H9 (cell line): ENCODE data around the gene CDH1. TPM values are rescaled to one million over a fixed set of nuclear protein-coding genes. Genes with fewer than 3 reads are reported as not detected.

Experiments used
- DNase-seq: peaks from one replicate; pipeline ENCODE4 v3.0.0-alpha.2; 2017
- H2AFZ ChIP-seq: one replicate; pipeline ENCODE4 v1.6.1; 2013; ENCODE audit warnings: mild to moderate bottlenecking, low read length, control low read depth, moderate library complexity
- H2AK5ac ChIP-seq: 2 replicates; pipeline ENCODE4 v1.6.1; 2013; ENCODE audit warnings: low read length, control low read depth, mixed read lengths; ENCODE audit not compliant: insufficient read length
- H2BK120ac ChIP-seq: one replicate; pipeline ENCODE4 v1.6.1; 2013; ENCODE audit warnings: low read depth, mild to moderate bottlenecking, low read length, control low read depth, inconsistent platforms; ENCODE audit not compliant: poor library complexity, severe bottlenecking
- H2BK12ac ChIP-seq: 2 replicates; pipeline ENCODE4 v1.6.1; 2013; ENCODE audit warnings: low read length, control low read depth, mixed read lengths, low read depth; ENCODE audit not compliant: insufficient read length
- H2BK15ac ChIP-seq: 2 replicates; pipeline ENCODE4 v1.6.1; 2013; ENCODE audit warnings: low read depth, low read length, control low read depth
- H2BK20ac ChIP-seq: one replicate; pipeline ENCODE4 v1.6.1; 2013; ENCODE audit warnings: low read depth, mild to moderate bottlenecking, low read length, control low read depth, inconsistent platforms; ENCODE audit not compliant: poor library complexity, severe bottlenecking
- H2BK5ac ChIP-seq: 2 replicates; pipeline ENCODE4 v1.6.1; 2013; ENCODE audit warnings: low read length, control low read depth, mixed read lengths; ENCODE audit not compliant: insufficient read length
- H3K14ac ChIP-seq: 2 replicates; pipeline ENCODE4 v1.6.1; 2013; ENCODE audit warnings: low read length, control low read depth; ENCODE audit not compliant: insufficient read depth
- H3K18ac ChIP-seq: 2 replicates; pipeline ENCODE4 v1.6.1; 2013; ENCODE audit warnings: low read depth, mild to moderate bottlenecking, mixed read lengths, low read length, control low read depth; ENCODE audit not compliant: insufficient read length
- H3K23ac ChIP-seq: 2 replicates; pipeline ENCODE4 v1.6.1; 2013; ENCODE audit warnings: low read length, control low read depth, mixed read lengths, low read depth; ENCODE audit not compliant: insufficient read length
- H3K23me2 ChIP-seq: 2 replicates; pipeline ENCODE4 v1.6.1; 2013; ENCODE audit warnings: low read depth, mild to moderate bottlenecking, mixed read lengths, low read length, control low read depth; ENCODE audit not compliant: insufficient read length, poor library complexity, severe bottlenecking
- H3K27ac ChIP-seq: 2 replicates; pipeline ENCODE4 v1.5.1; 2013; ENCODE audit warnings: low read length, control low read depth, mixed read lengths, low read depth; ENCODE audit not compliant: insufficient read length
- H3K27me3 ChIP-seq: 2 replicates; pipeline ENCODE4 v1.6.1; 2013; ENCODE audit warnings: low read length, control low read depth, inconsistent platforms; ENCODE audit not compliant: insufficient read depth
- H3K4ac ChIP-seq: 2 replicates; pipeline ENCODE4 v1.6.1; 2013; ENCODE audit warnings: low read depth, mild to moderate bottlenecking, control low read depth, inconsistent platforms, low read length, moderate library complexity
- H3K4me1 ChIP-seq: 2 replicates; pipeline ENCODE4 v1.6.1; 2013; ENCODE audit warnings: low read length, control low read depth, inconsistent platforms; ENCODE audit not compliant: insufficient read depth
- H3K4me2 ChIP-seq: 2 replicates; pipeline ENCODE4 v1.6.1; 2013; ENCODE audit warnings: low read length, control low read depth, mixed read lengths; ENCODE audit not compliant: insufficient read length, insufficient read depth
- H3K56ac ChIP-seq: 2 replicates; pipeline ENCODE4 v1.6.1; 2013; ENCODE audit warnings: low read depth, mild to moderate bottlenecking, mixed read lengths, low read length, control low read depth; ENCODE audit not compliant: insufficient read length
- H3K79me1 ChIP-seq: 2 replicates; pipeline ENCODE4 v1.6.1; 2013; ENCODE audit warnings: low read depth, mild to moderate bottlenecking, moderate library complexity, low read length, control low read depth, inconsistent platforms; ENCODE audit not compliant: insufficient read depth, poor library complexity, severe bottlenecking
- H3K79me2 ChIP-seq: 2 replicates; pipeline ENCODE4 v1.6.1; 2013; ENCODE audit warnings: low read length, control low read depth, inconsistent platforms; ENCODE audit not compliant: insufficient read depth
- H3K9ac ChIP-seq: 2 replicates; pipeline ENCODE4 v1.6.1; 2013; ENCODE audit warnings: low read length, control low read depth, mixed read lengths; ENCODE audit not compliant: insufficient read length; ENCODE audit errors: extremely low read depth
- H3K9me3 ChIP-seq: one replicate; pipeline ENCODE4 v1.6.1; 2013; ENCODE audit warnings: low read depth, low read length, inconsistent platforms; ENCODE audit not compliant: control insufficient read depth
- H3T11ph ChIP-seq: one replicate; pipeline ENCODE4 v1.6.1; 2013; ENCODE audit warnings: mild to moderate bottlenecking, low read length, control low read depth, inconsistent platforms
- H4K20me1 ChIP-seq: one replicate; pipeline ENCODE4 v1.6.1; 2013; ENCODE audit not compliant: control insufficient read depth, insufficient read length, insufficient read depth
- H4K5ac ChIP-seq: 2 replicates; pipeline ENCODE4 v1.6.1; 2013; ENCODE audit warnings: low read depth, mild to moderate bottlenecking, mixed read lengths, low read length, control low read depth; ENCODE audit not compliant: insufficient read length
- H4K8ac ChIP-seq: replicated peaks from 2 replicates; pipeline ENCODE4 v1.6.1; 2013; ENCODE audit warnings: low read length, control low read depth, mixed read lengths, low read depth; ENCODE audit not compliant: insufficient read length
- H4K91ac ChIP-seq: 2 replicates; pipeline ENCODE4 v1.6.1; 2013; ENCODE audit warnings: low read depth, mild to moderate bottlenecking, moderate library complexity, mixed read lengths, low read length, control low read depth; ENCODE audit not compliant: insufficient read length
- H3K27ac Mint-ChIP-seq, 3 experiments: 2 replicates in 2 of 3; 3 replicates in 1 of 3; pipeline ENCODE4 v1.8.0; 2020 to 2021; ENCODE audit warnings: mixed read lengths in 3 of 3, mild to moderate bottlenecking in 1 of 3, moderate library complexity in 1 of 3
- H3K27me3 Mint-ChIP-seq: 2 replicates; pipeline ENCODE4 v1.8.0; 2021; ENCODE audit warnings: low read depth, mild to moderate bottlenecking, moderate library complexity, mixed read lengths
- H3K36me3 Mint-ChIP-seq, 3 experiments: 2 replicates in 2 of 3; 3 replicates in 1 of 3; pipeline ENCODE4 v1.8.0; 2020 to 2021; ENCODE audit warnings: low read depth in 3 of 3, mixed read lengths in 3 of 3; ENCODE audit not compliant: insufficient read depth in 1 of 3
- H3K4me1 Mint-ChIP-seq, 2 experiments: 2 replicates each; pipeline ENCODE4 v1.8.0; 2020; ENCODE audit warnings: mixed read lengths in 2 of 2
- H3K4me3 Mint-ChIP-seq, 2 experiments: 2 replicates in 1 of 2; 3 replicates in 1 of 2; pipeline ENCODE4 v1.8.0; 2020 to 2021; ENCODE audit warnings: mild to moderate bottlenecking in 2 of 2, mixed read lengths in 2 of 2, moderate library complexity in 1 of 2
- H3K9me3 Mint-ChIP-seq, 2 experiments: 2 replicates in 1 of 2; 3 replicates in 1 of 2; pipeline ENCODE4 v1.8.0; 2020; ENCODE audit warnings: mild to moderate bottlenecking in 2 of 2, mixed read lengths in 2 of 2, moderate library complexity in 1 of 2
- WGBS: extraction: QIAGEN DNeasy Blood & Tissue Kit; methylation state at CpG from one replicate; pipeline ENCODE4 v1.1.7; 2013; ENCODE audit warnings: missing lambda C conversion rate, low lambda C conversion rate, mixed read lengths; ENCODE audit not compliant: insufficient read length; ENCODE audit errors: extremely low coverage; 5-methylcytosine and 5-hydroxymethylcytosine counted together
- total RNA-seq: library from RNA; stranded (reverse); gene quantifications from 2 replicates; pipeline ENCODE4 v1.2.1, GENCODE V29; 2021
- TF ChIP-seq, protein P1 (sequence below): fragments of 200-600 bp; sonication (generic); conservative IDR thresholded peaks from 3 replicates; pipeline ENCODE4 v1.8.0; 2021; ENCODE audit warnings: antibody characterized with exemption, mild to moderate bottlenecking

The CDH1 gene
- total RNA-seq, 1 experiment from 2014 or later: 237 TPM

DNA sequence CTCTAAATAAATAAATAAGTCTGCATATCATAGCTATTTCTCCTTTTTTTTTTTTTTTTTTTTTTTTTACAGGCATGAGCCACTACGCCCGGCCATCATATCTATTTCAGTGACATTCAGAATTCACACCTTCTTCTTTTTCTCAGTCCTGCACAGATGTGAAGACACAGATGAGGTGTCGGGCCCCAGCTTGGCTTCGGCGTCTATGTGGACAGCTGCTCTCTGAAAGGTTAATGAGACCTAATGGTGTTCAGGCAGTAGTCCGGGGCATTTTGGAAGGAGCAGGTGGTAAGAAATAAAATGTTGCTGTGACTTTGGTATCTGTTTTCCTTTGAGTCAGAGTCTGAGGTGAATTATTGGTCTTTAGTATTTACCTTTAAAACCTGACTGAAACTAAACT is 129.8 kb downstream of the CDH1 start:
- Histone ChIP-seq H3K23me2 (no peaks in the 10 kb centered on the region), H3K27me3 (no peaks in the 10 kb centered on the region), H2BK20ac (no peak overlapping the region), H3K23ac (no peak overlapping the region), H3K4ac (no peak overlapping the region), H4K91ac (no peak overlapping the region), H2BK5ac (no peak overlapping the region), H3K9ac (no peak overlapping the region), H3K79me2 (no peaks in the 10 kb centered on the region), H3T11ph (no peak overlapping the region), H2BK120ac (no peak overlapping the region), H2BK12ac (no peak overlapping the region), H3K14ac (no peak overlapping the region), H4K5ac (no peak overlapping the region), H3K9me3 (no peaks in the 10 kb centered on the region), H3K27ac (no peak overlapping the region), H3K4me1 (no peaks in the 10 kb centered on the region; the same call in 1 of the 2 replicates), H2BK15ac (no peak overlapping the region), H4K8ac (no peak overlapping the region), H3K79me1 (no peaks in the 10 kb centered on the region), H3K56ac (no peak overlapping the region), H2AFZ (no peak overlapping the region), H4K20me1 (no peaks in the 10 kb centered on the region), H3K4me2 (no peak overlapping the region), H2AK5ac (no peak overlapping the region), H3K18ac (no peak overlapping the region)
- TF ChIP-seq, protein P1, sequence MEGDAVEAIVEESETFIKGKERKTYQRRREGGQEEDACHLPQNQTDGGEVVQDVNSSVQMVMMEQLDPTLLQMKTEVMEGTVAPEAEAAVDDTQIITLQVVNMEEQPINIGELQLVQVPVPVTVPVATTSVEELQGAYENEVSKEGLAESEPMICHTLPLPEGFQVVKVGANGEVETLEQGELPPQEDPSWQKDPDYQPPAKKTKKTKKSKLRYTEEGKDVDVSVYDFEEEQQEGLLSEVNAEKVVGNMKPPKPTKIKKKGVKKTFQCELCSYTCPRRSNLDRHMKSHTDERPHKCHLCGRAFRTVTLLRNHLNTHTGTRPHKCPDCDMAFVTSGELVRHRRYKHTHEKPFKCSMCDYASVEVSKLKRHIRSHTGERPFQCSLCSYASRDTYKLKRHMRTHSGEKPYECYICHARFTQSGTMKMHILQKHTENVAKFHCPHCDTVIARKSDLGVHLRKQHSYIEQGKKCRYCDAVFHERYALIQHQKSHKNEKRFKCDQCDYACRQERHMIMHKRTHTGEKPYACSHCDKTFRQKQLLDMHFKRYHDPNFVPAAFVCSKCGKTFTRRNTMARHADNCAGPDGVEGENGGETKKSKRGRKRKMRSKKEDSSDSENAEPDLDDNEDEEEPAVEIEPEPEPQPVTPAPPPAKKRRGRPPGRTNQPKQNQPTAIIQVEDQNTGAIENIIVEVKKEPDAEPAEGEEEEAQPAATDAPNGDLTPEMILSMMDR: no peak
- Mint-ChIP-seq H3K4me3 (no peak overlapping the region), H3K27ac (no peak overlapping the region; a peak in 1 of 7 replicates), H3K36me3 (peaks cover 0 to 21% (median 5%) of the 10 kb centered on the region in 3 experiments; a peak in 3 of 7 replicates), H3K4me1 (peaks cover 12 to 16% of the 10 kb centered on the region in 2 experiments), H3K27me3 (no peaks in the 10 kb centered on the region), H3K9me3 (no peaks in the 10 kb centered on the region)
- no peak for DNase-seq
- no CpG with 5 or more reads among the region's 6 CpGs for WGBS
